Neutrophil (primary cell): ENCODE measurements around the gene MAGEB10.

Experiments
- H3K27ac ChIP-seq: fragments of 200-600 bp; sonication (generic); 2 replicates; pipeline ENCODE4 v1.5.1; 2016; ENCODE audit warnings: mild to moderate bottlenecking, moderate library complexity
- H3K27me3 ChIP-seq: fragments of 200-600 bp; sonication (generic); 2 replicates; pipeline ENCODE4 v1.6.0; 2016; ENCODE audit warnings: mild to moderate bottlenecking
- H3K36me3 ChIP-seq: fragments of 200-600 bp; sonication (generic); 2 replicates; pipeline ENCODE4 v1.5.1; 2017
- H3K4me1 ChIP-seq, 2 experiments: fragments of 200-600 bp in 1 of 2; sonication (generic) in 1 of 2; 1 replicate in 1 of 2; 2 replicates in 1 of 2; pipeline versions ENCODE4 v1.5.1 to v1.6.1; 2013 to 2016; ENCODE audit warnings: low read depth in 1 of 2, low read length in 1 of 2, mild to moderate bottlenecking in 1 of 2, moderate library complexity in 1 of 2; ENCODE audit not compliant: control insufficient read depth in 1 of 2, insufficient read depth in 1 of 2
- H3K4me3 ChIP-seq, 2 experiments: fragments of 200-600 bp in 1 of 2; sonication (generic) in 1 of 2; 1 replicate in 1 of 2; 2 replicates in 1 of 2; pipeline ENCODE4 v1.5.1; 2013 to 2016; ENCODE audit warnings: low read depth in 1 of 2, low read length in 1 of 2, mild to moderate bottlenecking in 1 of 2, moderate library complexity in 1 of 2
- H3K9me3 ChIP-seq: fragments of 200-600 bp; sonication (generic); 2 replicates; pipeline ENCODE4 v1.5.1; 2016
- CTCF ChIP-seq: fragments of 200-600 bp; sonication (generic); IDR thresholded peaks from 2 replicates; pipeline ENCODE4 v1.5.1; 2016; ENCODE audit warnings: antibody characterized with exemption

Gene MAGEB10

DNA sequence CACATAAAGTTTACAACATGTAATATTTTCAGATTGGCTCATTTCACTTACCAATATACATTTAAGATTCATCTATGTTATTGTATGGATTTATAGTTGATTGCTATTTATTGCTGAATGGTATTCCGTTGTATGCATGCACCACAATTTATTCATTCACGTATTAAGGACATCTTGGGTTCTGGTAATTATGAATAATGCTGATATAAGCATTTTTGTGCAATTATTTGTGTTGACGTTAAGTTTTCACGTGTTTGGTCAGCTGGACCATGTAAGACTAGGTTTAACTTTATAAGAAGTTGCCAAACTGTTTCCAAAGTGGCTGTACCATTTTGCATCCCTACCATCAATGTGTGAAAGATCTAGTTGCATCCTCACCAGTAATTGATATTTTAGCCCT, 35.1 kb downstream of the MAGEB10 start:
- no peak overlapping the region for H3K27ac ChIP-seq
- H3K4me3 ChIP-seq: no peak overlapping the region
- H3K9me3 ChIP-seq: no peaks in the 10 kb centered on the region
- H3K27me3 ChIP-seq: no peaks in the 10 kb centered on the region
- TF ChIP-seq CTCF: no peak
- H3K36me3 ChIP-seq: no peaks in the 10 kb centered on the region
- no peaks in the 10 kb centered on the region for H3K4me1 ChIP-seq

- no peaks in the 10 kb centered on the region for H3K4me1 ChIP-seq
- no peak for TF ChIP-seq CTCF
- H3K9me3 ChIP-seq: no peaks in the 10 kb centered on the region
- no peaks in the 10 kb centered on the region for H3K27me3 ChIP-seq
- H3K36me3 ChIP-seq: no peaks in the 10 kb centered on the region
- no peak overlapping the region for H3K27ac ChIP-seq
- no peak overlapping the region for H3K4me3 ChIP-seq
Measured at GRCh38 chrX:27860337-27860736, 52.5 kb downstream of the MAGEB10 start.

- Histone ChIP-seq H3K4me3 (no peak overlapping the region), H3K36me3 (no peaks in the 10 kb centered on the region), H3K27ac (no peak overlapping the region), H3K27me3 (no peaks in the 10 kb centered on the region), H3K4me1 (no peaks in the 10 kb centered on the region), H3K9me3 (no peaks in the 10 kb centered on the region)
- no peak for TF ChIP-seq CTCF
Measured at GRCh38 chrX:27863809-27864208, 56.0 kb downstream of the MAGEB10 start.
